HG03175 (cell line): ENCODE data around the gene PLAGL1.

ENCODE experiments used
- ATAC-seq: cut with Tn5 transposase; IDR thresholded peaks from one replicate; pipeline ENCODE4 v1.9.1; 2021; ENCODE audit warnings: mild to moderate bottlenecking, moderate library complexity; ENCODE audit not compliant: unreplicated experiment

The PLAGL1 gene

GRCh38 chr6:143967706-143968376, 40.2 kb downstream of the PLAGL1 start:
- no peak for ATAC-seq

GRCh38 chr6:143966312-143966711, 41.7 kb downstream of the PLAGL1 start:
- ATAC-seq = no peak

GRCh38 chr6:143965503-143966171, 42.4 kb downstream of the PLAGL1 start:
- ATAC-seq = no peak

- ATAC-seq = no peak
Observed at GRCh38 chr6:143964674-143965081, 43.4 kb downstream of the PLAGL1 start.

- no peak for ATAC-seq
Observed at GRCh38 chr6:143963158-143963919, 44.7 kb downstream of the PLAGL1 start.

DNA sequence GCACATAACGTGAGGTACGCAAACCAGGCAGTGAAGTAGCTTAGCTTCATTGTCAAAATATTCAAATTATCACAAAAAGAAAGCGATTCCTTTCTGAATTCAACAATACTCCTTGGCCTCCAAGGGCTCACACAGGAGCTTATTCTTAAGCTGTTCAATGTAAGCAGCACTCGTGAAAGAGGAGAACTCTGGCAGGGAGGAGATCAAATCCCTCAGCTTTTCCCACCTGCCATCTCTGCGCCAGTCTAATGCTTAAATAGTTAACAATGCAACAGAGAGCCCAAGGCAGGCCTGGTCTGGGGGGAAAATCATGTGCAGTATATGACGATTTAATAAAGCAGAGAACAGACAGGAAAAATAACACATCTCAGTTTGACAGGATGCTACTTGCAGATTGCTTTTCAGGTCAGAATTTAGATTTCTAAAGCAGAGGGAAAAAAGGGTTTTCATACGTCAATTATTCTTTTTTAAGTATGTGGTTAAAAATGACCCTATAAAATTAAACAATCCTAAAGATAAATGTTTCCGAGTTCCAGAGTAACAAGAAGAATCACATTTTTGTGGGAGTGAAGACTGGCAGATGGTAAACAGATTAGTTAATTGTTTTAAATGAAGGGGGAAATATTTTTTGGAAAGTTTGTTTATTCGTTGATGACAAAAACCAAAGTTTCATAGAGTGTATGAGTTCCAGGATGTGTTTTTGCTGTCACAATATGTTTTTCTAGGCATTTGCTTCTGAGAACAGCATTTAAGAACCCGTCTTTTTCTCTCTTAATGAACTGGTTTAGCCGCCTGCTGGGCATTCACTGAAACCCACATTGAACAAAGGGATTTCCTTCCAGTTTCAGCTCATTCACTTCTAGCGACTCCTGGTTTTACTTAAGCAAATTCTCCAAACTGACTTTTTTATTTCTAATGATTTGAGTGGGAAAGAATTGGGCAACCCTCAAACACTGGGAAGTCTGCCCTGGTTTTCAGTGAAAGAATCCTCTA, 45.9 kb downstream of the PLAGL1 start:
- no peak for ATAC-seq

- ATAC-seq = no peak
Observed at GRCh38 chr6:143961066-143961465, 47.0 kb downstream of the PLAGL1 start.

DNA sequence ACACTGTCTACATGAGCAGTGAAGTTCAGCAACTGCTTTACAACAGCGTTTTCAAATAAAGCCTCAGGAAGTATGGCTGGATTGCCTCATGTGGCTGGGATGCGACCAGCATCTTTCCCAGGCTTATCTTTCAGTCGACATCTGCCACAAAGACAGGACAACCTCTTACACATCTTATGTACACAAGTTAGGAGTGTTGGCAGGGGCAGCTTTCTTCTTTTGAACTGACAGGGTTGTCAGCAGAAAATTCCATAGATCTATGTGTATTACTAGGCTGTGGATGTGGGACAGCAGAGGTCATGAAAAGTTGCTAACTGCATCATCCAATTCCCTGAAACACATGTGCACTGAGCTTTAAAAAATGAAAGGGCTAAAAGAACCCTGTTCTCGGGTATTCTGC, 48.1 kb downstream of the PLAGL1 start:
- no peak for ATAC-seq

- no peak for ATAC-seq
Observed at GRCh38 chr6:143958839-143959399, 49.1 kb downstream of the PLAGL1 start.

DNA sequence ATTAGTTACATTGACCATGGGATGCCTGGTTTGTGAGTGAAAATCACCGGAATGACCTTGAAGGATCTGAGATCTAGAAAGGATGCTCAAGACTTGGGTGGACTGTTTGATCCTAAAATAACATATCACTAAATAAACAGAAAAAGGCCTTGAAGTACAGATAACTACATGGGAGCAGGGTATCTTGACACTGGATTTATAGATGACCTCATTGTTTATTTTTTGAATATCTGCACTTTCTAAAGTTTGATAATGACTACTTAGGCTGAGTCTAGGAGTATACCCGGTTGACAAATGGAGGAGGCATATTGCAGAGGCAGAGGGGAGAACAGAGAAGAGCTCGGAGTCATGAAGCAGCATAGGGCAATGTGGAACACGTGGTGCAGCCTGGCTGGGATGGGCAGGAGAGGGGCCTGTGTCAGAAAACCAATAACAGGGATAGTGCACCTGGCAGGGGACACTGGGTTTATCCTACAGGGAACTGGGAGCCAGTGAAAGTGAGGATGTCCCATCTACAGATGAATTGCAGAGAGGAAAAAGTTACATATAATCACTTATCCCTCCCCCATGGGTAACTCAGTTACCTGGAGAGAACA, 50.3 kb downstream of the PLAGL1 start:
- ATAC-seq = no peak

- no peak for ATAC-seq
Observed at GRCh38 chr6:143955971-143956370, 52.1 kb downstream of the PLAGL1 start.

DNA sequence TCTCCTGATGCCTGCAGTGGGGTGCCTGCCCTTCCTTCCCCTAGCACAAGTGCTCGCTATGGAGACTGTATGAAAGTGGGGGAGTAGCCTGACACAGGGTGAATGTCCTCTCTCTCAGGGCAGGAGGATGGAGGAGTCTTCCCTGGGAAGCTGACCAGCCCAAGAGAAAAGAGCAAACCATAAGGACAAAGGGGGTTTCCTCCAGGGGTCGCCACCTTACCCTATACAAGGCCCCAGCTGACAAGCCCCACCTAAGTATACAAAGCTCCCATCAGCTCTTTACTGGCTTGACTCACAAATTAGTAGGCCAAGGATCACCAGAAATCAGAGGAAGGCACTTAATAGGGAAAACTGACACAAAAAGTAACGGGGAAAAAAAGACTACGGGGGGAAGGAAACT, 54.1 kb downstream of the PLAGL1 start:
- no peak for ATAC-seq

- ATAC-seq = no peak
Observed at GRCh38 chr6:143952947-143953701, 54.9 kb downstream of the PLAGL1 start.

GRCh38 chr6:143952060-143952778, 55.8 kb downstream of the PLAGL1 start:
- no peak for ATAC-seq

GRCh38 chr6:143950875-143951274, 57.2 kb downstream of the PLAGL1 start:
- ATAC-seq = no peak

DNA sequence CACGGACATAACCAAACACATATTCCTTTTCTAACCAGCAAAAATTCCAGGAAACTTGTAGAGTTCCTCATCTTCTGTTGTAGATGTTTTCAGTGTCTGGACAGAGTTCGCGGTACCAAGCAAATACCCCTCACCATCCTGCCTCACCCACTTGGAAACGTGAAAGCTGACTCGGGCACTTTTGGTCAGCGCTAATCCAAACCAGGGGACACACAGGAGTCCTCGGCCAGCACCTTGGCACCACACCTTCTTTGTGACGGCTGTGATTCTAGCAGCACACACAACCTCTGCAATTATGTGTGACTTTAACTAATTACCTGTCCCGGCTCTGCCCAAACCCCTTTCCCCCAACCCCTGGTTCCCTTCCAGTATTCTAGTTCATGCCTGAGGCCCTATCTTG, 58.1 kb downstream of the PLAGL1 start:
- no peak for ATAC-seq

- ATAC-seq = no peak
Observed at GRCh38 chr6:143949535-143949934, 58.5 kb downstream of the PLAGL1 start.

DNA sequence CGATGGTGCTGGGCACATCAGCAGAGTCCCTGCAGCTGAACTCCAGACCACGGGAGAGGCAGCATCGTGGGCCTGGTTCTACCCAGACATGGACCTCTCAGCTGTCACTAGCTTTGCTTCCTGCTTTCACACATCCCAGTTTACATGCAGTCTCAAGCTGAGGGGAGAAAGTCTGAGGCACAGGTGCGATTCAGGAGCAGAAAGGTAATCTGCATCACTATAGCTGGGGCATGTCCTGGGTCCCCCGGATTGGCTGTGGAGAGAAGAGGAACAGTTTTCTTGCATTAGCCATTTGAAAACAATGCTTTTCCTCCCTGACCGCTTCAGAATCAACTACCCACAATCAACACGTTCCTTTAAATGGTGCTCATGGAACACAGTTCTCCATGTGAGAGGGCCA, 59.9 kb downstream of the PLAGL1 start:
- no peak for ATAC-seq
